Measurements from ENCODE around the gene DPF3.

- TF ChIP-seq POLR2AphosphoS5 (IDR thresholded peaks at IDR 0.05) (no peak), CTCF (IDR thresholded peaks at IDR 0.05) (no peak), POLR2A (IDR thresholded peaks at IDR 0.05) (no peak)
Observed at GRCh38 chr14:72917094-72917802, 23.3 kb upstream of the DPF3 start.

All from prostate gland (tissue), 2 donors.